ENCODE results near the gene FHAD1.
"Not testable (repeated sequence)": the region's sequence is repeated elsewhere in the genome, so short reads cannot be mapped to it uniquely, and the experiment has no call there.

Gene FHAD1

GRCh38 chr1:15370781-15371520, 123.9 kb downstream of the FHAD1 start:
- no peak for DNase-seq (ENCODE audit: low read depth in 2 of 2)

GRCh38 chr1:15371610-15372545, 124.9 kb downstream of the FHAD1 start:
- DNase-seq (ENCODE audit: low read depth in 2 of 2) = no peak

GRCh38 chr1:15378729-15379128, 131.7 kb downstream of the FHAD1 start:
- DNase-seq (ENCODE audit: low read depth in 2 of 2) = no peak

GRCh38 chr1:15379151-15379550, 132.1 kb downstream of the FHAD1 start:
- DNase-seq (ENCODE audit: low read depth in 2 of 2) = not testable (repeated sequence)

- DNase-seq (ENCODE audit: low read depth in 2 of 2) = no peak
Measured at GRCh38 chr1:15380601-15381508, 133.8 kb downstream of the FHAD1 start.

- DNase-seq (ENCODE audit: low read depth in 2 of 2) = no peak
Measured at GRCh38 chr1:15381805-15382204, 134.8 kb downstream of the FHAD1 start.

- DNase-seq (ENCODE audit: low read depth in 2 of 2) = no peak
Measured at GRCh38 chr1:15382601-15383518, 135.8 kb downstream of the FHAD1 start.

GRCh38 chr1:15383810-15384209, 136.8 kb downstream of the FHAD1 start:
- DNase-seq (ENCODE audit: low read depth in 2 of 2) = no peak

GRCh38 chr1:15384301-15384901, 137.4 kb downstream of the FHAD1 start:
- no peak for DNase-seq (ENCODE audit: low read depth in 2 of 2)

GRCh38 chr1:15385420-15385819, 138.4 kb downstream of the FHAD1 start:
- no peak for DNase-seq (ENCODE audit: low read depth in 2 of 2)

- no peak for DNase-seq (ENCODE audit: low read depth in 2 of 2)
Measured at GRCh38 chr1:15386164-15386749, 139.2 kb downstream of the FHAD1 start.

- DNase-seq (ENCODE audit: low read depth in 2 of 2) = no peak
Measured at GRCh38 chr1:15388201-15388880, 141.3 kb downstream of the FHAD1 start.

- DNase-seq (ENCODE audit: low read depth in 2 of 2) = not testable (repeated sequence)
Measured at GRCh38 chr1:15389828-15390227, 142.8 kb downstream of the FHAD1 start.

GRCh38 chr1:15390667-15391066, 143.6 kb downstream of the FHAD1 start:
- DNase-seq (ENCODE audit: low read depth in 2 of 2) = no peak

- no peak for DNase-seq (ENCODE audit: low read depth in 2 of 2)
Measured at GRCh38 chr1:15391366-15391765, 144.3 kb downstream of the FHAD1 start.

- no peak for DNase-seq (ENCODE audit: low read depth in 2 of 2)
Measured at GRCh38 chr1:15393475-15394257, 146.6 kb downstream of the FHAD1 start.

GRCh38 chr1:15394258-15394690, 147.3 kb downstream of the FHAD1 start:
- DNase-seq (ENCODE audit: low read depth in 2 of 2) = no peak

- DNase-seq (ENCODE audit: low read depth in 2 of 2) = no peak
Measured at GRCh38 chr1:15397236-15397635, 150.2 kb downstream of the FHAD1 start.
